Naive thymus-derived CD4-positive, alpha-beta T cell (primary cell): ENCODE data around the gene MKX. TPM values are rescaled to one million over a fixed set of nuclear protein-coding genes. Genes with fewer than 3 reads are reported as not detected.

Experiments
- ATAC-seq: fragments of 150-1000 bp; cut with Tn5 transposase; 2 replicates; pipeline ENCODE4 v1.10.0; 2021; ENCODE audit warnings: mild to moderate bottlenecking, moderate library complexity
- CTCF ChIA-PET: fragments of 350-600 bp; sonication (Branson Sonifier 250); formaldehyde crosslinking; loops from one replicate; lab custom pipeline; 2021; ENCODE audit warnings: antibody characterized with exemption; lab: Charles Lee
- POLR2A ChIA-PET: fragments of 350-600 bp; sonication (Branson Sonifier 250); formaldehyde crosslinking; loops from one replicate; lab custom pipeline; 2021; ENCODE audit warnings: antibody characterized with exemption, inconsistent platforms; lab: Charles Lee
- DNase-seq, 9 donors: peaks; one replicate each; pipeline versions ENCODE4 v3.0.0 to v3.0.0-alpha.2; 2020 to 2022; ENCODE audit warnings: mixed read lengths in 1 of 9
- H3K27ac ChIP-seq: one replicate; pipeline ENCODE4 v1.7.0; 2013; ENCODE audit warnings: mild to moderate bottlenecking, low read depth, low read length, moderate library complexity
- H3K27me3 ChIP-seq, 2 donors: one replicate each; pipeline ENCODE4 v1.7.0; 2013; ENCODE audit warnings: low read length in 2 of 2, mild to moderate bottlenecking in 2 of 2, moderate library complexity in 2 of 2; ENCODE audit not compliant: control insufficient read depth in 2 of 2, insufficient read depth in 2 of 2
- H3K36me3 ChIP-seq, 3 experiments: 1 replicate in 2 of 3; 2 replicates in 1 of 3; pipeline ENCODE4 v1.7.0; 2013; ENCODE audit warnings: low read length in 3 of 3, mild to moderate bottlenecking in 3 of 3, moderate library complexity in 1 of 3; ENCODE audit not compliant: insufficient read depth in 3 of 3, control insufficient read depth in 2 of 3
- H3K4me1 ChIP-seq, 2 donors: one replicate each; pipeline ENCODE4 v1.7.0; 2013; ENCODE audit warnings: low read length in 2 of 2, mild to moderate bottlenecking in 2 of 2, moderate library complexity in 1 of 2; ENCODE audit not compliant: control insufficient read depth in 2 of 2, insufficient read depth in 2 of 2
- H3K4me3 ChIP-seq: 2 replicates; pipeline ENCODE4 v1.7.0; 2013; ENCODE audit warnings: mild to moderate bottlenecking, low read length
- H3K9me3 ChIP-seq, 3 experiments: 1 replicate in 2 of 3; 2 replicates in 1 of 3; pipeline ENCODE4 v1.7.0; 2013; ENCODE audit warnings: low read length in 3 of 3; ENCODE audit not compliant: control insufficient read depth in 2 of 3
- H3K27ac Mint-ChIP-seq, 9 donors: one replicate each; pipeline ENCODE4 v1.8.0; 2020 to 2022; ENCODE audit warnings: mixed read lengths in 9 of 9, mild to moderate bottlenecking in 8 of 9, moderate library complexity in 5 of 9, inconsistent platforms in 2 of 9
- H3K27me3 Mint-ChIP-seq, 5 donors: one replicate each; pipeline ENCODE4 v1.8.0; 2021 to 2022; ENCODE audit warnings: mixed read lengths in 5 of 5, mild to moderate bottlenecking in 1 of 5
- H3K36me3 Mint-ChIP-seq, 5 donors: one replicate each; pipeline ENCODE4 v1.8.0; 2020 to 2022; ENCODE audit warnings: mixed read lengths in 5 of 5, mild to moderate bottlenecking in 3 of 5, inconsistent platforms in 1 of 5
- H3K4me1 Mint-ChIP-seq, 7 donors: one replicate each; pipeline ENCODE4 v1.8.0; 2020 to 2022; ENCODE audit warnings: mixed read lengths in 7 of 7, mild to moderate bottlenecking in 3 of 7, inconsistent platforms in 1 of 7
- H3K4me3 Mint-ChIP-seq, 10 donors: one replicate each; pipeline ENCODE4 v1.8.0; 2020 to 2022; ENCODE audit warnings: mild to moderate bottlenecking in 10 of 10, mixed read lengths in 10 of 10, moderate library complexity in 6 of 10, inconsistent platforms in 2 of 10
- H3K9me3 Mint-ChIP-seq, 11 donors: one replicate each; pipeline ENCODE4 v1.8.0; 2020 to 2022; ENCODE audit warnings: mixed read lengths in 11 of 11, mild to moderate bottlenecking in 4 of 11, inconsistent platforms in 1 of 11, moderate library complexity in 1 of 11
- intact Hi-C, 2 donors: fragments of 100-400 bp; cut with micrococcal nuclease; formaldehyde crosslinking; loops; one replicate each; pipeline ENCODE4 v1.15.1; 2023
- polyA plus RNA-seq, 2 donors: library from polyadenylated mRNA; unstranded; fragments of 300-500 nt; fragmentation: Illumina TruSeq; gene quantifications; one replicate each; pipeline ENCODE4 v1.2.3, GENCODE V29; 2021
- total RNA-seq, 6 experiments: library from RNA in 5 of 6; stranded (reverse) in 5 of 6; gene quantifications; 1 replicate in 5 of 6; 2 replicates in 1 of 6; pipeline ENCODE4 v1.2.3 and lab custom pipeline; 2021 to 2026

The MKX gene
- total and polyA plus RNA-seq, 7 experiments from 2014 or later, result not detected

DNA sequence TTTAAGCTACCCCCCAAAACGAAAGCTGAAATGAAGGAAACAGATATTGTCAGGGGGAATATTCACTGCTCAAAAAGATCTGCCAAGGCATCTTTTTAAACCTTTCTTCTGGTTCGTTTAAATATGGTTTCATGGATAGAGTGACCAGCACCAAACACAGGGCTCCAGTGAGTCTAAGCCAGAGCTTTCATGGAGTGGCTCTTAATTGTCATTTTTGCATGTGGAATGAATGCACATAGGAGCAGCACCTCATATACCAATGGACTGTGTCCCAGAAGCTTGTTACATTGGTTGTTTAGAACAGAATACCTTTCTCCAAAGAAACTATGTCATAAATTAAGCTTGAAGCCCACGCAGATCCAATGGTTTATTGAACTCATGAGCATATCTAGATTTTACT lies 17.3 kb downstream of the MKX start:
- Mint-ChIP-seq H3K9me3 (no peaks in the 10 kb centered on the region), H3K27ac (no peak overlapping the region), H3K27me3 (peaks cover 14 to 44% (median 34%) of the 10 kb centered on the region in 5 donors), H3K36me3 (no peaks in the 10 kb centered on the region), H3K4me1 (no peaks in the 10 kb centered on the region), H3K4me3 (no peak overlapping the region)
- DNase-seq (no peak), ATAC-seq (no peak)
- no peaks in the 10 kb centered on the region for H3K4me1 ChIP-seq
- CTCF ChIA-PET, result no interaction called here
- H3K9me3 ChIP-seq, result no peaks in the 10 kb centered on the region
- intact Hi-C loops, result no loop called here
- H3K4me3 ChIP-seq, result no peak overlapping the region
- no peak overlapping the region for H3K27ac ChIP-seq
- no peaks in the 10 kb centered on the region for H3K36me3 ChIP-seq
- no peaks in the 10 kb centered on the region for H3K27me3 ChIP-seq
- POLR2A ChIA-PET, result no interaction called here

DNA sequence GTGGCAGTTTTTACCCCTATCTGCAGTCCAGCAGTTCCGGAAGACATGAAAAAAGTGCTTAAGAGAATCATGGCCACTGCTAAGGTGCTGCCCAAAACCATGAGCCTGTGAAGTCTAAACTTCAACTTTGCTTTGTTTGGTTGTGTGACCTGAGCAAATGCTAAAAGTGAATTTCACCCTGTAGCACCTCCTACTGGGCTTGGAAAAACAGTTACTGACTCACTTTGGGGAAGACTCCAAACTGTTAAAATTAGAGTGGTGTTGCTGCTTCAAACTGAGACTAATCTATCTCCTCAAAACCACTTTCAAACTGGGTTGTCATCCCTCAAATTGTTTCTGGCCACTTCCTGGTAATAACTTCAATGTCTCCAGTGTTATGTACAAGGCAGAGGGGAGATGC lies 21.3 kb downstream of the MKX start:
- no peaks in the 10 kb centered on the region for H3K4me1 ChIP-seq
- no peak overlapping the region for H3K4me3 ChIP-seq
- H3K9me3 Mint-ChIP-seq, result no peaks in the 10 kb centered on the region
- POLR2A ChIA-PET, result no interaction called here
- H3K27me3 ChIP-seq, result no peaks in the 10 kb centered on the region
- peaks cover 16 to 51% (median 44%) of the 10 kb centered on the region in 5 donors for H3K27me3 Mint-ChIP-seq
- H3K36me3 Mint-ChIP-seq, result no peaks in the 10 kb centered on the region
- no peaks in the 10 kb centered on the region for H3K9me3 ChIP-seq
- CTCF ChIA-PET, result no interaction called here
- H3K27ac Mint-ChIP-seq, result no peak overlapping the region
- DNase-seq, result no peak
- intact Hi-C loops, result no loop called here
- H3K4me1 Mint-ChIP-seq, result no peaks in the 10 kb centered on the region
- no peak overlapping the region for H3K4me3 Mint-ChIP-seq
- H3K27ac ChIP-seq, result no peak overlapping the region
- ATAC-seq, result no peak
- no peaks in the 10 kb centered on the region for H3K36me3 ChIP-seq

DNA sequence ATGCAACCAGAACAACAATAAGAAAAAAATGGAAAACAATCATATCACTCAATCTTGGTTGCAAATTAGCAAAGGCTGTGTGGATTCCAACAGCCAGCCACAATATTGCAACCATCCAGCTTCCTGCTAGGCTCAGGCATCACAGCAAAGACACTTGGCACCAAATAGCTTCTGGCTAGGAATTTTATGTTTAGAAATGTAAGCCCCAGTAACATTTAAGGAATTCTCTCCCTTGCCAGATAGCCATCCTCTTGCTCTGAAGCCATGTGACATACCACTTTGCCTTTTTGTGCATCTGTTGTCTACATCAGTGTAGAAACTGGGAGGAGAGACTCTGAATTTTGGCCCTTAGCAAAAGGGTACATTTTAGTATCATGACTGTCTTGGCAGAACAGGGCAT lies 22.2 kb downstream of the MKX start:
- H3K27ac Mint-ChIP-seq, result no peak overlapping the region
- no peaks in the 10 kb centered on the region for H3K36me3 Mint-ChIP-seq
- Histone ChIP-seq H3K4me1 (no peaks in the 10 kb centered on the region), H3K27ac (no peak overlapping the region), H3K9me3 (no peaks in the 10 kb centered on the region), H3K36me3 (no peaks in the 10 kb centered on the region), H3K4me3 (no peak overlapping the region), H3K27me3 (no peaks in the 10 kb centered on the region)
- no peak for ATAC-seq
- no peak for DNase-seq
- CTCF ChIA-PET, result no interaction called here
- H3K9me3 Mint-ChIP-seq, result no peaks in the 10 kb centered on the region
- no peaks in the 10 kb centered on the region for H3K4me1 Mint-ChIP-seq
- POLR2A ChIA-PET, result no interaction called here
- intact Hi-C loops, result no loop called here
- peaks cover 20 to 53% (median 41%) of the 10 kb centered on the region in 5 donors for H3K27me3 Mint-ChIP-seq
- no peak overlapping the region for H3K4me3 Mint-ChIP-seq

DNA sequence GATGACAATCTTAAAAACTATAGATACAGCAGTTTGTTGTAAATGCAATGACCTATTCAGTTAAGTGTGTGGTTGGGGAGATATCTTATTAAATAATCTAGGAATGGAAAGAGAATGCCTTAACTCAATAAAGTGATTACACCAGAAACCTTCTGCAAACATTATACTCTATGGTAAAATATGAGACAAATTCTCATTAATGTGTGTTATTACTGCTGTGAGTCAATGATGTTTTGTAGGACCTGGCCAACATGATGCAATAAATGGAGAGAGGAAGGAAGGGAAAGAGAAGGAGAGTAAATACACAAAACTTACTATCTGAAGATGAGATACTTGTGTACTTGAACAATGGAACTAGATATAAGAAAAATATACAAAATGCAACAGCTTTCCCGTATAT lies 25.1 kb downstream of the MKX start:
- Histone ChIP-seq H3K36me3 (no peaks in the 10 kb centered on the region), H3K27me3 (no peaks in the 10 kb centered on the region), H3K4me3 (no peak overlapping the region), H3K27ac (no peak overlapping the region), H3K9me3 (no peaks in the 10 kb centered on the region), H3K4me1 (no peaks in the 10 kb centered on the region)
- ChIA-PET POLR2A (no interaction called here), CTCF (interaction anchor here (1.2 kb wide), 1 partner anchor 21 kb away, joined by 5 read pairs; no protein-coding TSS in a partner anchor)
- no peak for DNase-seq
- Mint-ChIP-seq H3K9me3 (no peaks in the 10 kb centered on the region), H3K4me1 (no peaks in the 10 kb centered on the region), H3K27me3 (peaks cover 40 to 60% (median 41%) of the 10 kb centered on the region in 5 donors), H3K36me3 (no peaks in the 10 kb centered on the region), H3K27ac (no peak overlapping the region), H3K4me3 (no peak overlapping the region)
- ATAC-seq, result no peak
- intact Hi-C loops, result no loop called here

DNA sequence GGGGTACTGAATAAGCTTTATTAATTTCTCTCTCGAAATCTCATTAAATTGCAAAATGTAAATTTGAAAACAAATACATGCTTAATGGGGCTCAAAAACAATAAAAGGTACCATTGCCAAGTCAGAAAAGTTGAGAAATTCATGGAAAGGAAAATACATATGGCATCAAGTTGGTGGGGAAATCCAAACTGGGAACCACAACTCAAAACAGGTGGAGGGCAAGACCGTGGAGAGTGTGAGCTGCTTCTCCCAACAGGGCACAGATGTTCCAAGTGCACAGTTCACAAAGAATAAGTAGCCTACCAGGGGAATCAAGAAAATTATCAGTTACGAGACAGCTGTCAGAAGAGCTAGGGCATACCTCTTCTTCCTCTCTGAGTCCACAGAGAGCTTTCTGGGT lies 26.6 kb downstream of the MKX start:
- H3K9me3 ChIP-seq, result no peaks in the 10 kb centered on the region
- H3K9me3 Mint-ChIP-seq, result no peaks in the 10 kb centered on the region
- H3K4me1 ChIP-seq, result no peaks in the 10 kb centered on the region
- DNase-seq, result no peak
- H3K4me3 ChIP-seq, result no peak overlapping the region
- H3K27me3 ChIP-seq, result no peaks in the 10 kb centered on the region
- no peaks in the 10 kb centered on the region for H3K4me1 Mint-ChIP-seq
- no peaks in the 10 kb centered on the region for H3K36me3 Mint-ChIP-seq
- intact Hi-C loops, result no loop called here
- ChIA-PET POLR2A (no interaction called here), CTCF (interaction anchor here (0.6 to 1.2 kb wide), 2 partner anchors 23 to 30 kb away, joined by 3 to 5 read pairs; no protein-coding TSS in a partner anchor)
- ATAC-seq, result no peak
- H3K36me3 ChIP-seq, result no peaks in the 10 kb centered on the region
- peaks cover 34 to 55% (median 44%) of the 10 kb centered on the region in 5 donors for H3K27me3 Mint-ChIP-seq
- H3K27ac ChIP-seq, result no peak overlapping the region
- no peak overlapping the region for H3K4me3 Mint-ChIP-seq
- H3K27ac Mint-ChIP-seq, result no peak overlapping the region

DNA sequence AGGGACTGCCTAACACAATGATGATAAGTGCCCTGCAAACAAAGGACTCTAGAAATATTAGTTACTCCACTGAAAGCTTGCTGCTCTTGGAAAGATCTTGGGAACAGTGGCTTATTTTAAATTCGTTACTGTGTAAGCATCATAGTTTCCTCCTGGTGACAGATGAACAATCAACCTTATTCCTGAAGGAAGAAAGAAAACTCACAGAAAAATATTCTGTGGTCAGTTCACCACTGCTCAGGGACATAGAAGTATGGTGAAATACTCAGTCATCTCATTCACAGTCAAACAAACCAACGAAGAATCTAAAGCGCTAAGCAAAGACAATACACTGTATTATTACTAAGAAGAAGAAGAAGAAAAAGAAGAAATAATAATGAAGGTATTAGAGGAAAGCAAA lies 27.8 kb downstream of the MKX start:
- Mint-ChIP-seq H3K27me3 (peaks cover 28 to 55% (median 44%) of the 10 kb centered on the region in 5 donors), H3K36me3 (no peaks in the 10 kb centered on the region), H3K4me3 (no peak overlapping the region), H3K9me3 (no peaks in the 10 kb centered on the region), H3K4me1 (no peaks in the 10 kb centered on the region), H3K27ac (no peak overlapping the region)
- H3K27ac ChIP-seq, result no peak overlapping the region
- H3K4me1 ChIP-seq, result no peaks in the 10 kb centered on the region
- CTCF ChIA-PET, result no interaction called here
- intact Hi-C loops, result no loop called here
- H3K4me3 ChIP-seq, result no peak overlapping the region
- H3K36me3 ChIP-seq, result no peaks in the 10 kb centered on the region
- POLR2A ChIA-PET, result no interaction called here
- no peak for ATAC-seq
- no peak for DNase-seq
- no peaks in the 10 kb centered on the region for H3K27me3 ChIP-seq
- H3K9me3 ChIP-seq, result no peaks in the 10 kb centered on the region

DNA sequence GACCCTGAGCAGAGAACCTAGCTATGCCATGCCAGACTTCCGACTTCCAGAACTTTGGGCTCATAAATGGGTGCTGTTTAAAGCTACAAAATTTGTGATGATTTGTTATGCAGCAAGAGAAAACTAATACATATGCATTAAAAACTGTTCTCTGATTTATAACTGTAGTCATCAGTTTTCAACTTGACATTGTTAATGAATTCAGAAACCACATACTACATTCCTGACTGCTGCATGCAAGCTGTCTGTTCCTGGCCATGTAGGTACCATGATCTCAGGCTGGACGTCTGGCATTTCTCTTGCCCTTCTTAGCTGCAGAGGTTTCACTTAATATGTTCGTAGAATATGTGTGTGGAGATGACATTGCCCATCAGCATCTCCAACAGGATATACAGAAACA lies 28.4 kb downstream of the MKX start:
- H3K9me3 Mint-ChIP-seq, result no peaks in the 10 kb centered on the region
- no peaks in the 10 kb centered on the region for H3K4me1 Mint-ChIP-seq
- H3K27ac Mint-ChIP-seq, result no peak overlapping the region
- H3K9me3 ChIP-seq, result no peaks in the 10 kb centered on the region
- no peak overlapping the region for H3K27ac ChIP-seq
- ChIA-PET POLR2A (no interaction called here), CTCF (no interaction called here)
- no peaks in the 10 kb centered on the region for H3K36me3 Mint-ChIP-seq
- H3K27me3 ChIP-seq, result no peaks in the 10 kb centered on the region
- H3K4me3 ChIP-seq, result no peak overlapping the region
- H3K4me3 Mint-ChIP-seq, result no peak overlapping the region
- no peaks in the 10 kb centered on the region for H3K36me3 ChIP-seq
- H3K27me3 Mint-ChIP-seq, result peaks cover 30 to 55% (median 44%) of the 10 kb centered on the region in 5 donors
- DNase-seq (no peak), ATAC-seq (no peak)
- no peaks in the 10 kb centered on the region for H3K4me1 ChIP-seq
- intact Hi-C loops, result no loop called here
